ENCODE data around the gene ZNF513.
A peak's percentile ranks its signal among the peaks of the same experiment; 100 is the strongest.
"Not testable (repeated sequence)": the region's sequence is repeated elsewhere in the genome, so short reads cannot be mapped to it uniquely, and the experiment has no call there.

Gene ZNF513, protein sequence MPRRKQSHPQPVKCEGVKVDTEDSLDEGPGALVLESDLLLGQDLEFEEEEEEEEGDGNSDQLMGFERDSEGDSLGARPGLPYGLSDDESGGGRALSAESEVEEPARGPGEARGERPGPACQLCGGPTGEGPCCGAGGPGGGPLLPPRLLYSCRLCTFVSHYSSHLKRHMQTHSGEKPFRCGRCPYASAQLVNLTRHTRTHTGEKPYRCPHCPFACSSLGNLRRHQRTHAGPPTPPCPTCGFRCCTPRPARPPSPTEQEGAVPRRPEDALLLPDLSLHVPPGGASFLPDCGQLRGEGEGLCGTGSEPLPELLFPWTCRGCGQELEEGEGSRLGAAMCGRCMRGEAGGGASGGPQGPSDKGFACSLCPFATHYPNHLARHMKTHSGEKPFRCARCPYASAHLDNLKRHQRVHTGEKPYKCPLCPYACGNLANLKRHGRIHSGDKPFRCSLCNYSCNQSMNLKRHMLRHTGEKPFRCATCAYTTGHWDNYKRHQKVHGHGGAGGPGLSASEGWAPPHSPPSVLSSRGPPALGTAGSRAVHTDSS

DNA sequence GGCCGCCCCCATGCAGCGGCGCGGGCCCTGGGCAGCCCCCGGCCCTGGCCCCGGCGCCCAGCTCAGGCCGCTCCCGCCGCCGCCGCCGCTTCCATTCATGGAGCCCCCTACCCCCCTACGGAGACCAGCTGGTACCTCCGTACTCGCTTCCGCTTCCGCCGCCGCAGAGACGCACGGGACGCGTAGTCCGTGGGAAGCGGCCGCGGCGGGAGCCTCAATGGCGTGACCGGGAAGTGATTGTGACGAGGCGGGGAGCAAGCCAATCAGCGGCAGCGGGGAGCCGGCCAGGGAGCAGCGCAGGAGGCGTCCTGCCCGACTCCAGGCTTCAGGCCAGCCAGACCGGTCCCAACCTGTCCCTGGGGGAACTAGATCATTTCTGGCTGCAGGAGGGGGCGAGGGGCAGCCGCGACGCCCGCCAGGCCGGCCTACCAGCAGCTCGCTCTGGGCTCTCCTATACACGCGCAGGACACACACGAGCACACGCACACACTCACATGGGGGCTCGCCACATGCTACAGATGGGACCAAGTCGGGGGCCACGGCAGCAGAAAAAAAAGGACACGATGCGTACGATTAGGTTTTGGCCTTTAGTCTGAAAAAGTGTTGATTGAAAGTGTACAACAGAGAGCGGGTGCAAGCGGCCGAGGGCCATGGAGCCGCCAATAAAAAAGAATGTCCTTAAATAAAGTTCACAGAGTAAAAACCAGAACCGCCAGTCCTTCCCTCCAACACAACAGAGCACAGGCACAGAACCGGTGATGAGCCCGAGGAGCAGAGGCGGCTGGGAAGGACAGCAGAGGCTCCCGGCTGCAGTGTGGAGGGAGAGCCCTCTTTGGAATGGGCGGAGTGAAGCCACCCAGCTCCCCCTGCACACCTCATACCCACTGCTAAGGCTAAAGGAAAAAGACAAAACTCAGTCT lies at the start of gene ZNF513:
ZNF513 (minus strand) TSS at position 109 of the 920 bp plus-strand sequence. CDS start 208 bp downstream, outside the sequence.
- DNase-seq (ENCODE audit: low read depth) = peak; percentile 87
- H3K4me3 ChIP-seq (ENCODE audit: low read depth, low read length) = peak within 1 kb of the TSS; percentile 67
- TF ChIP-seq, protein P1, sequence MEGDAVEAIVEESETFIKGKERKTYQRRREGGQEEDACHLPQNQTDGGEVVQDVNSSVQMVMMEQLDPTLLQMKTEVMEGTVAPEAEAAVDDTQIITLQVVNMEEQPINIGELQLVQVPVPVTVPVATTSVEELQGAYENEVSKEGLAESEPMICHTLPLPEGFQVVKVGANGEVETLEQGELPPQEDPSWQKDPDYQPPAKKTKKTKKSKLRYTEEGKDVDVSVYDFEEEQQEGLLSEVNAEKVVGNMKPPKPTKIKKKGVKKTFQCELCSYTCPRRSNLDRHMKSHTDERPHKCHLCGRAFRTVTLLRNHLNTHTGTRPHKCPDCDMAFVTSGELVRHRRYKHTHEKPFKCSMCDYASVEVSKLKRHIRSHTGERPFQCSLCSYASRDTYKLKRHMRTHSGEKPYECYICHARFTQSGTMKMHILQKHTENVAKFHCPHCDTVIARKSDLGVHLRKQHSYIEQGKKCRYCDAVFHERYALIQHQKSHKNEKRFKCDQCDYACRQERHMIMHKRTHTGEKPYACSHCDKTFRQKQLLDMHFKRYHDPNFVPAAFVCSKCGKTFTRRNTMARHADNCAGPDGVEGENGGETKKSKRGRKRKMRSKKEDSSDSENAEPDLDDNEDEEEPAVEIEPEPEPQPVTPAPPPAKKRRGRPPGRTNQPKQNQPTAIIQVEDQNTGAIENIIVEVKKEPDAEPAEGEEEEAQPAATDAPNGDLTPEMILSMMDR (IDR thresholded peaks at IDR 0.05; ENCODE audit: control insufficient read depth, extremely low read depth, insufficient read depth) = no peak

DNA sequence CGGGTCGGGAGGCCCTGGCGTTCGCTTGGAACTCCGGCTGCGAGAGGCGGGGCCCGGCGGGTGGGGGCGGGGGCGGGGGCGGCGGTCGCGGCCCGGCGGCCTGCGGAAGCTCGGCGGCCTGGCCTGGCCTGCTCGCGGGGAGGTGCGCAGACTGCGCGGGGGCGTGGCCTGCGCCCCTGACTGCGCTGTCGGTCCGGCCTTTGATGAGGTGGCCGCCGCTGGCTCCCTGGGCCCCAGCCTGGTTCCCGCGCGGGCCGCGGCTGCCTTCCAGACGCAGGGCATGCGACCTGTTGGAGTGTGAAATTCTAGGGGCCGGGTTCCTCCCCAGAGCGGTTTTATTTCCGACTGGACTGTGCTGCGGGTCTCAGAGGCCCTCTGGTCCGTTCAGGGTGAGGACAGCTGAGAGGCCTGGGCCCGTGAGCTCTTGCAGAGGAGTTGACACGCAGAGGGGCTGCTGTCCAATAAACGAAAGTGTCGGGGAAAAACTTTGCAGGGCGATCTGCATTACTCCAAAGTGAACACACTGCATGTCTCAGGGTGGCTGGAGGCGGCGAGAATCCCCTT lies 48.5 kb upstream of the ZNF513 start:
- H3K4me3 ChIP-seq (ENCODE audit: low read depth, low read length) = peak overlapping the region; percentile 85
- TF ChIP-seq, protein P1 (IDR thresholded peaks at IDR 0.05; ENCODE audit: control insufficient read depth, extremely low read depth, insufficient read depth) = no peak
- no peak for DNase-seq (ENCODE audit: low read depth)

DNA sequence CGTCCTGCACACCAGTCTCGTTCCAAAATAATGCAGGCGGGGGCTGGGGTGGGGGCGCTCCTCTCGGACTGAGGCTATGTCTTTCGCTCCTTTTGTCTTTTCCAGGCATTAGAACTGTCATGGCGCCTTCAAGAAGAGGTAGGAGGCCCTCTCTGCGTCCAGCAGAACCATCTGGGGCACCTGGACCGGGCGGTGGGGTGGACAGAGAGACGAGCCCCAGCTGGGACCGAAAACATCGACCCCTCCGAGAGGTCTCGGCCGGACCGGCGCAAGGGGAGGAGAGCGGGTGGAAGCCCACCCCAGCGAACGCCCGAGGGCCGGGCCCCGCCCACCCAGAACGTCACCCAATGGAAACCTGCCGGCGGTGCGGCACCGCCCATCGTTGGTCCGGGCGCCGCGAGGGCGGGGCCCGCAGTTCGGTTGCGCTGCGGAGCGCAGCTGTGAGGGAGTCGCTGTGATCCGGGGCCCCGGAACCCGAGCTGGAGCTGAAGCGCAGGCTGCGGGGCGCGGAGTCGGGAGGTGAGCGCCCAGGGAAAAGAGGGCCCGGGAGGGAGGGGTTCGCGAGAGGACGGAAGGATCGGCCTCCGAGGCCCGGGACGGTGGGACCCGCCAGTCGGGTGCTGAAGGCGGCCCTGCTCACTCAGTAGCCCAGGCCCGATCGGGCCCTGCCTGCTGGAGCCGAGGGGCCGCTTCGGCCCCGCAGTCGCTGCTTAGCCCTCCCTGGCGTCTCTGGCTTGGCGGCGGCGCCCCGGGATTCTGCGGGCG lies 47.9 kb upstream of the ZNF513 start, which contains the start of gene NRBP1:
NRBP1 (plus strand) TSS at position 419 of the 765 bp plus-strand sequence. CDS start 4,643 bp downstream, outside the sequence.
- TF ChIP-seq, protein P1 (IDR thresholded peaks at IDR 0.05; ENCODE audit: control insufficient read depth, extremely low read depth, insufficient read depth) = no peak
- peak within 1 kb of the TSS; percentile 85 for H3K4me3 ChIP-seq (ENCODE audit: low read depth, low read length)
- peak; percentile 48 for DNase-seq (ENCODE audit: low read depth)

DNA sequence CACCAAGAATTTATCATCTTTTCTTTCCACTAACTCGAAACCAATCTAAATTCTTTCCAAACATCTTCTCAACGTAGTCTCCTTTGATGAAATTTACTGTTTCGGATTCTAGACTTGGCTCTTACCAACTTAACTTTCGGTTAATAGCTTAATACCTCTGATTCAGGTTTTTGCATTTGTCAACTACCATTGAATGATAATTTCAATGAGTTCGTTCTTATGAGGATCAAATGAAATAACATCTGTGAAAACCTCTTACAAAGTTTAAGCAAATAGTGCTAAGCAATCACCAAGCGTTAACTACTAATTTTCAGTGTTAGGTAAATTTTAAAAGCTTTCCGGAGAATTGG lies 47.3 kb upstream of the ZNF513 start:
- H3K4me3 ChIP-seq (ENCODE audit: low read depth, low read length) = peak overlapping the region; percentile 85
- TF ChIP-seq, protein P1 (IDR thresholded peaks at IDR 0.05; ENCODE audit: control insufficient read depth, extremely low read depth, insufficient read depth) = no peak
- no peak for DNase-seq (ENCODE audit: low read depth)

DNA sequence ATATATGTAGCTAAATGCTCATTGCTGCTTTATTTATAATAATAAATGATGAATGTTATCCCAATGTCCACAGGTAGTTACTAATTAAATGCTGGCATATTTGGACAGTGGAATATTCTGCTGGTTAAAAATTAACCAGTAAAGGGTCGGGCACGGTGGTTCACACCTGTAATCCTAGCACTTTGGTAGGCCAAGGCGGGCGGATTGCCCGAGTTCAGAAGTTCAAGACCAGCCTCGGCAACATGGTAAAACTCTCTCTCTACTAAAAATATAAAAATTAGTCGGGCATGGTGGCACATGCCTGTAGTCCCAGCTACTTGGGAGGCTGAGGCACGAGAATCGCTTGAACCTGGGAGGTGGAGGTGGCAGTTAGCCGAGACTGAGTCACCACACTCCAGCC lies 44.5 kb upstream of the ZNF513 start:
- DNase-seq (ENCODE audit: low read depth); H3K4me3 ChIP-seq (ENCODE audit: low read depth, low read length): not testable (repeated sequence)

DNA sequence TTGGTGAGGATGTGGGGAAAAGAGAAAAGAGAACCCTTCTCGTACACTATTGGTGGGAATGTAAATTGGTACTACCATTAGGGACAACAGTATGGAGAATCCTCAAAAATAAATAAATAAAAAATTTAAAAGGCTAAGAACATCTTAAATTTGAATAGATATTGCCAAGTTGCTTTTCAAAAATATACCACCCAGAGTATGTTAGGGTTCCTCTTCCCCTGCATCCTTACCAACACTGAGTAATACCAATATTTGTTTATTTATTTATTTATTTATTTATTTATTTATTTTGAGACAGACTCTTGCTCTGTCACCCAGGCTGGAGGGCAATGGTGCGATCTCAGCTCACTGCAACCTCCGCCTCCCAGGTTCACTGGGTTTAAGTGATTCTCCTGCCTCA lies 42.4 kb upstream of the ZNF513 start:
- H3K4me3 ChIP-seq (ENCODE audit: low read depth, low read length) = no peak overlapping the region
- DNase-seq (ENCODE audit: low read depth) = no peak
- TF ChIP-seq, protein P1 (IDR thresholded peaks at IDR 0.05; ENCODE audit: control insufficient read depth, extremely low read depth, insufficient read depth) = no peak

Measured in LNCaP clone FGC (cell line).